K562 (cell line): ENCODE data around the gene KRTAP9-4. TPM values are rescaled to one million over a fixed set of nuclear protein-coding genes. Genes with fewer than 3 reads are reported as not detected.

Source experiments
- ATAC-seq: fragments of 200-7000 bp; cut with Tn5 transposase; 3 replicates; pipeline ENCODE4 v1.9.1; 2020; ENCODE audit warnings: moderate library complexity
- BruUV-seq: library from RNA; stranded (reverse); fragments of 400-500 nt; replicated peaks from 2 replicates; lab custom pipeline; 2021; lab: Mats Ljungman, UMichigan
- CTCF ChIA-PET: fragments of 300-600 bp; formaldehyde crosslinking; extraction: SDS; loops from one replicate; lab custom pipeline; 2021; ENCODE audit warnings: low intra/inter-chr PET ratio; lab: Yijun Ruan, JAX
- POLR2A ChIA-PET: fragments of 300-600, 350-650 bp; sonication (Branson Sonifier 250); formaldehyde crosslinking; extraction: SDS; loops from one replicate; lab custom pipeline; 2021; ENCODE audit warnings: antibody characterized with exemption, inconsistent platforms; lab: Yijun Ruan, JAX
- DNase-seq, 4 experiments: peaks; one replicate each; pipeline versions ENCODE4 v3.0.0 to v3.0.0-alpha.2; 2011 to 2018; ENCODE audit warnings: low spot score in 3 of 4, mixed read lengths in 3 of 4; ENCODE audit errors: extremely low read depth in 1 of 4
- FAIRE-seq: peaks from 2 replicates; lab custom pipeline; 2011; peaks lifted over from hg19 to GRCh38; lab: Jason Lieb, UNC
- H2AFZ ChIP-seq: 2 replicates; pipeline ENCODE4 v1.6.0; 2011; ENCODE audit warnings: low read depth, low read length, control low read depth, inconsistent platforms
- H3K27ac ChIP-seq: fragments of 200-600 bp; 3 replicates; pipeline ENCODE4 v1.8.0; 2011; ENCODE audit warnings: low read depth, mild to moderate bottlenecking, control low read depth, inconsistent platforms, low read length, moderate library complexity, mixed read lengths; ENCODE audit errors: extremely low read depth
- H3K27me3 ChIP-seq, 2 experiments: fragments of 300-600 bp in 1 of 2; 2 replicates in 1 of 2; 3 replicates in 1 of 2; pipeline versions ENCODE4 v1.6.0 to v1.8.0; 2011; ENCODE audit warnings: inconsistent platforms in 2 of 2, low read length in 2 of 2, mild to moderate bottlenecking in 1 of 2, mixed read lengths in 1 of 2, moderate library complexity in 1 of 2; ENCODE audit not compliant: control insufficient read depth in 2 of 2, insufficient read depth in 2 of 2
- H3K36me3 ChIP-seq: fragments of 300-600 bp; 3 replicates; pipeline ENCODE4 v1.8.0; 2011; ENCODE audit warnings: mild to moderate bottlenecking, low read length, inconsistent platforms; ENCODE audit not compliant: control insufficient read depth, insufficient read depth
- H3K4me1 ChIP-seq, 2 experiments: fragments of 200-600 bp in 1 of 2; replicated peaks in 1 of 2; 2 replicates in 1 of 2; 3 replicates in 1 of 2; pipeline versions ENCODE4 v1.5.1 to v1.8.0; 2011; ENCODE audit warnings: inconsistent platforms in 2 of 2, low read length in 2 of 2, mild to moderate bottlenecking in 1 of 2, mixed read lengths in 1 of 2, moderate library complexity in 1 of 2; ENCODE audit not compliant: control insufficient read depth in 2 of 2, insufficient read depth in 2 of 2
- H3K4me2 ChIP-seq: 2 replicates; pipeline ENCODE4 v1.6.1; 2011; ENCODE audit warnings: low read length, control low read depth, inconsistent platforms, mixed read lengths; ENCODE audit not compliant: insufficient read depth
- H3K4me3 ChIP-seq: fragments of 200-600 bp; sonication (generic), shearing (Covaris generic); 2 replicates; pipeline ENCODE4 v1.5.1; 2016; ENCODE audit warnings: control low read depth, inconsistent platforms
- H3K79me2 ChIP-seq: fragments of 200-600 bp; 3 replicates; pipeline ENCODE4 v1.8.0; 2011; ENCODE audit warnings: low read length, inconsistent platforms; ENCODE audit not compliant: control insufficient read depth, insufficient read depth
- H3K9ac ChIP-seq, 2 experiments: 2 replicates each; pipeline versions ENCODE4 v1.6.0 to v1.6.1; 2011; ENCODE audit warnings: low read depth in 2 of 2, low read length in 2 of 2, control low read depth in 1 of 2, inconsistent platforms in 1 of 2, mild to moderate bottlenecking in 1 of 2, mixed read lengths in 1 of 2; ENCODE audit not compliant: insufficient read depth in 1 of 2
- H3K9me1 ChIP-seq: one replicate; pipeline ENCODE4 v1.6.0; 2011; ENCODE audit warnings: inconsistent platforms, mild to moderate bottlenecking, low read length, moderate library complexity; ENCODE audit not compliant: control insufficient read depth, insufficient read depth
- H3K9me3 ChIP-seq: replicated peaks from 2 replicates; pipeline ENCODE4 v1.5.1; 2011; ENCODE audit warnings: low read depth, low read length, inconsistent platforms; ENCODE audit not compliant: control insufficient read depth, insufficient read depth
- H4K20me1 ChIP-seq: replicated peaks from 2 replicates; pipeline ENCODE4 v1.6.1; 2011; ENCODE audit warnings: low read length, inconsistent platforms, mixed read lengths; ENCODE audit not compliant: control insufficient read depth, insufficient read depth
- ARNT ChIP-seq, 2 experiments: fragments of 450-650 bp; IDR thresholded peaks; 2 replicates each; pipeline ENCODE4 v1.6.1; 2016; ENCODE audit warnings: mild to moderate bottlenecking in 1 of 2
- ATF1 ChIP-seq, 2 experiments: fragments of 450-650 bp in 1 of 2; IDR thresholded peaks; 2 replicates each; pipeline ENCODE4 v1.6.1; 2016; ENCODE audit warnings: missing compliant biosample characterization in 1 of 2, missing genetic modification characterization in 1 of 2
- CREB1 ChIP-seq, 2 experiments: sonication (generic) in 1 of 2; formaldehyde crosslinking in 1 of 2; IDR thresholded peaks; 2 replicates each; pipeline versions ENCODE4 v1.6.1 to v1.8.0; 2012 to 2022; ENCODE audit warnings: inconsistent platforms in 1 of 2, mild to moderate bottlenecking in 1 of 2, missing genetic modification reagents in 1 of 2, moderate library complexity in 1 of 2
- CREM ChIP-seq: IDR thresholded peaks from 2 replicates; pipeline ENCODE4 v1.6.1; 2014; ENCODE audit warnings: antibody characterized with exemption, low read depth
- HDAC8 ChIP-seq: fragments of 450-650 bp; IDR thresholded peaks from 2 replicates; pipeline ENCODE4 v1.6.1; 2016; ENCODE audit warnings: mild to moderate bottlenecking, missing genetic modification characterization, moderate library complexity, missing compliant biosample characterization
- MAFK ChIP-seq: IDR thresholded peaks from 2 replicates; pipeline ENCODE4 v1.6.1; 2011; ENCODE audit warnings: low read length, improper control_type of control experiment
- MXD1 ChIP-seq: fragments of 250-450 bp; sonication (Bioruptor Pico); IDR thresholded peaks from 2 replicates; pipeline ENCODE4 v1.8.0; 2021; ENCODE audit warnings: borderline replicate concordance, mild to moderate bottlenecking, moderate library complexity; ENCODE audit not compliant: poor library complexity, severe bottlenecking
- PHTF2 ChIP-seq: fragments of 250-450 bp; sonication (Bioruptor Pico); IDR thresholded peaks from 2 replicates; pipeline ENCODE4 v1.5.0; 2021; ENCODE audit warnings: mild to moderate bottlenecking
- PPARD ChIP-seq: fragments of 250-450 bp; sonication (Bioruptor Pico); IDR thresholded peaks from 2 replicates; pipeline ENCODE4 v1.8.0; 2022; ENCODE audit warnings: inconsistent platforms, mild to moderate bottlenecking, moderate library complexity
- RFX5 ChIP-seq: IDR thresholded peaks from 2 replicates; pipeline ENCODE4 v1.6.1; 2011; ENCODE audit warnings: low read depth, mild to moderate bottlenecking, improper control_type of control experiment, low read length
- RNF219 ChIP-seq: fragments of 250-450 bp; sonication (Bioruptor Pico); IDR thresholded peaks from 2 replicates; pipeline ENCODE4 v1.5.0; 2022; ENCODE audit warnings: mild to moderate bottlenecking
- XRCC5 ChIP-seq: fragments of 200-400 bp; formaldehyde crosslinking; IDR thresholded peaks from 2 replicates; pipeline ENCODE4 v1.6.1; 2017; ENCODE audit warnings: low read depth, mild to moderate bottlenecking, low read length
- ZEB2 ChIP-seq: fragments of 450-650 bp; IDR thresholded peaks from 2 replicates; pipeline ENCODE4 v1.6.1; 2016
- ZFPM2 ChIP-seq: fragments of 250-450 bp; sonication (Bioruptor Pico); IDR thresholded peaks from 2 replicates; pipeline ENCODE4 v1.5.1; 2022; ENCODE audit warnings: mild to moderate bottlenecking
- ZNF146 ChIP-seq: IDR thresholded peaks from one replicate; pipeline ENCODE4 v1.6.1; 2018; ENCODE audit warnings: missing compliant biosample characterization; ENCODE audit not compliant: unreplicated experiment
- ZNF311 ChIP-seq: fragments of 250-450 bp; sonication (Bioruptor Pico); IDR thresholded peaks from 2 replicates; pipeline ENCODE4 v1.4.0; 2020; ENCODE audit warnings: mild to moderate bottlenecking, moderate library complexity
- ZNF324 ChIP-seq: fragments of 250-450 bp; sonication (Bioruptor Pico); IDR thresholded peaks from 2 replicates; pipeline ENCODE4 v1.4.0; 2020; ENCODE audit warnings: mild to moderate bottlenecking
- ZNF384 ChIP-seq: IDR thresholded peaks from 2 replicates; pipeline ENCODE4 v1.6.1; 2012; ENCODE audit warnings: low read depth, low read length, improper control_type of control experiment
- ZNF584 ChIP-seq: fragments of 200-800 bp; sonication (Bioruptor generic); IDR thresholded peaks from 2 replicates; pipeline ENCODE4 v1.6.1; 2016; ENCODE audit warnings: low read depth, mild to moderate bottlenecking, missing genetic modification characterization, missing compliant biosample characterization
- WGBS: fragments of 100-300 bp; shearing (Covaris generic); methylation state at CpG from one replicate; pipeline ENCODE4 v1.1.6; 2016; ENCODE audit warnings: low coverage, mixed read lengths; ENCODE audit not compliant: insufficient coverage; ENCODE audit errors: missing lambda C conversion rate; 5-methylcytosine and 5-hydroxymethylcytosine counted together
- in situ Hi-C: fragments of 300-500 bp; cut with MboI; formaldehyde crosslinking; loops from 4 replicates; pipeline ENCODE4 v1.15.0; 2018; ENCODE audit warnings: inconsistent platforms, mixed read lengths
- intact Hi-C: fragments of 100-400 bp; cut with micrococcal nuclease; formaldehyde crosslinking; loops from 2 replicates; pipeline ENCODE4 v1.14.2; 2022
- polyA plus RNA-seq, 8 experiments: library from polyadenylated mRNA; depleted of rRNA in 4 of 8; stranded (reverse) in 5 of 8; unstranded in 3 of 8; fragments of >200 nt; fragmentation: Nextera tagmentation in 2 of 8; fragmentation: Illumina TruSeq in 1 of 8; extraction: Ambion mirVana in 2 of 8; extraction: Trizol in 1 of 8; gene quantifications; 2 replicates each; pipeline versions ENCODE4 v1.2.1 to v1.2.3, GENCODE V29; 2011 to 2014; ENCODE audit warnings: inconsistent platforms in 1 of 8, missing spikeins in 1 of 8
- total RNA-seq, 7 experiments: library from RNA; depleted of rRNA in 6 of 7; stranded (reverse); fragments of >200 nt in 6 of 7; fragmentation: Illumina TruSeq in 2 of 7; extraction: Trizol in 2 of 7; gene quantifications; 2 replicates each; pipeline versions ENCODE4 v1.2.1 to v1.2.3, GENCODE V29; 2011 to 2021; ENCODE audit warnings: low replicate concordance in 1 of 7

Gene KRTAP9-4
- total and polyA plus RNA-seq, 9 of the 15 experiments (the other 6 are each of a cell fraction or from before 2014, with no cell fraction given): not detected

- TF ChIP-seq CREB1 (IDR thresholded peaks at IDR 0.05) (no peak), CREB1 (CRISPR knock-in tag; IDR thresholded peaks at IDR 0.05) (no peak), MAFK (no peak), ZFPM2 (CRISPR knock-in tag) (no peak), ATF1 (CRISPR knock-in tag; IDR thresholded peaks at IDR 0.05) (no peak), ATF1 (tag; IDR thresholded peaks at IDR 0.05) (no peak), ZNF324 (CRISPR knock-in tag) (no peak), MXD1 (CRISPR knock-in tag) (no peak), XRCC5 (no peak), RFX5 (no peak), PPARD (CRISPR knock-in tag) (no peak)
- TF ChIP-seq, all 486 proteins: peak for 0
Measured at GRCh38 chr17:41251261-41251660, 1.8 kb downstream of the KRTAP9-4 start (continued).

GRCh38 chr17:41254861-41255260 lies 5.4 kb downstream of the KRTAP9-4 start:
- BruUV-seq: no TSS peak
- H3K9me1 ChIP-seq: no peaks in the 10 kb centered on the region
- peaks cover 0 to 2% of the 10 kb centered on the region in 2 experiments; a peak in 1 of 5 replicates for H3K27me3 ChIP-seq
- H3K9ac ChIP-seq: no peak overlapping the region
- FAIRE-seq (no peak), DNase-seq (peak in 2 of 4 experiments; percentile 0), ATAC-seq (no peak)
- H3K9me3 ChIP-seq: no peaks in the 10 kb centered on the region
- intact Hi-C loops: no loop called here
- POLR2A ChIA-PET: no interaction called here
- no peak overlapping the region for H3K27ac ChIP-seq
- H2AFZ ChIP-seq: no peak overlapping the region
- H3K79me2 ChIP-seq: no peaks in the 10 kb centered on the region
- H3K4me2 ChIP-seq: no peak overlapping the region
- no peak overlapping the region for H3K4me3 ChIP-seq
- 0% methylated on average over 1 of the region's 1 CpG for WGBS
- in situ Hi-C loops: no loop called here
- H3K4me1 ChIP-seq: no peaks in the 10 kb centered on the region
- CTCF ChIA-PET: interaction anchor here (0.6 kb wide), 1 partner anchor 54 kb away, joined by 3 read pairs; the partner anchor contains the start of gene KRTAP16-1
- H4K20me1 ChIP-seq: no peaks in the 10 kb centered on the region
- no peaks in the 10 kb centered on the region for H3K36me3 ChIP-seq
- TF ChIP-seq ZNF384 (no peak), ZNF146 (CRISPR knock-in tag) (no peak), ARNT (IDR thresholded peaks at IDR 0.05) (no peak), PHTF2 (CRISPR knock-in tag) (no peak), ZNF584 (no peak), ZEB2 (no peak), RNF219 (no peak), CREM (no peak), ATF1 (CRISPR knock-in tag; IDR thresholded peaks at IDR 0.05) (no peak), ATF1 (tag; IDR thresholded peaks at IDR 0.05) (no peak), MXD1 (CRISPR knock-in tag) (no peak), HDAC8 (tag) (no peak), ZNF311 (CRISPR knock-in tag) (no peak)
